Activated CD4-positive, alpha-beta memory T cell treated with anti-CD3 and anti-CD28 coated beads, Interleukin-2, amount 10 ng/mL, durations not matched to agents 7 days and 5 days (primary cell): ENCODE data around the gene KLK3. TPM values are rescaled to one million over a fixed set of nuclear protein-coding genes. Genes with fewer than 3 reads are reported as not detected.
A peak's percentile ranks its signal among the peaks of the same experiment; 100 is the strongest.

ENCODE experiments used
- CTCF ChIA-PET: fragments of 350-600 bp; sonication (Branson Sonifier 250); formaldehyde crosslinking; loops from one replicate; lab custom pipeline; 2021; ENCODE audit warnings: antibody characterized with exemption, inconsistent platforms; lab: Charles Lee
- POLR2A ChIA-PET: fragments of 350-600 bp; sonication (Branson Sonifier 250); formaldehyde crosslinking; loops from one replicate; lab custom pipeline; 2021; ENCODE audit warnings: antibody characterized with exemption; lab: Charles Lee
- DNase-seq: peaks from one replicate; pipeline ENCODE4 v3.0.0-alpha.2; 2020
- H3K27ac Mint-ChIP-seq: one replicate; pipeline ENCODE4 v1.8.0; 2021; ENCODE audit warnings: mild to moderate bottlenecking, mixed read lengths
- H3K27me3 Mint-ChIP-seq: one replicate; pipeline ENCODE4 v1.8.0; 2021; ENCODE audit warnings: mixed read lengths
- H3K36me3 Mint-ChIP-seq: one replicate; pipeline ENCODE4 v1.8.0; 2021; ENCODE audit warnings: low read depth, mixed read lengths
- H3K4me1 Mint-ChIP-seq: one replicate; pipeline ENCODE4 v1.8.0; 2021; ENCODE audit warnings: mixed read lengths
- H3K4me3 Mint-ChIP-seq: one replicate; pipeline ENCODE4 v1.8.0; 2021; ENCODE audit warnings: mild to moderate bottlenecking, mixed read lengths
- H3K9me3 Mint-ChIP-seq: one replicate; pipeline ENCODE4 v1.8.0; 2021; ENCODE audit warnings: mixed read lengths
- total RNA-seq, 2 experiments: library from RNA; stranded (reverse); gene quantifications; one replicate each; pipeline ENCODE4 v1.2.3, GENCODE V29; 2021

The KLK3 gene
- total RNA-seq, 2 experiments from 2014 or later = not detected

DNA sequence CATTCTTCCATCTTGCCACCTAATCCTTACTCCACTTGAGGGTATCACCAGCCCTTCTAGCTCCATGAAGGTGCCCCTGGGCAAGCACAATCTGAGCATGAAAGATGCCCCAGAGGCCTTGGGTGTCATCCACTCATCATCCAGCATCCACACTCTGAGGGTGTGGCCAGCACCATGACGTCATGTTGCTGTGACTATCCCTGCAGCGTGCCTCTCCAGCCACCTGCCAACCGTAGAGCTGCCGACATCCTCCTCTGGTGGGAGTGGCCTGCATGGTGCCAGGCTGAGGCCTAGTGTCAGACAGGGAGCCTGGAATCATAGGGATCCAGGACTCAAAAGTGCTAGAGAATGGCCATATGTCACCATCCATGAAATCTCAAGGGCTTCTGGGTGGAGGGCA is 3.1 kb upstream of the KLK3 start:
- POLR2A ChIA-PET = no interaction called here
- no peaks in the 10 kb centered on the region for H3K4me1 Mint-ChIP-seq
- no peak overlapping the region for H3K27ac Mint-ChIP-seq
- no peak overlapping the region for H3K4me3 Mint-ChIP-seq
- H3K27me3 Mint-ChIP-seq = peaks cover 14% of the 10 kb centered on the region
- no peak for DNase-seq
- H3K9me3 Mint-ChIP-seq = no peaks in the 10 kb centered on the region
- H3K36me3 Mint-ChIP-seq = no peaks in the 10 kb centered on the region
- CTCF ChIA-PET = no interaction called here

DNA sequence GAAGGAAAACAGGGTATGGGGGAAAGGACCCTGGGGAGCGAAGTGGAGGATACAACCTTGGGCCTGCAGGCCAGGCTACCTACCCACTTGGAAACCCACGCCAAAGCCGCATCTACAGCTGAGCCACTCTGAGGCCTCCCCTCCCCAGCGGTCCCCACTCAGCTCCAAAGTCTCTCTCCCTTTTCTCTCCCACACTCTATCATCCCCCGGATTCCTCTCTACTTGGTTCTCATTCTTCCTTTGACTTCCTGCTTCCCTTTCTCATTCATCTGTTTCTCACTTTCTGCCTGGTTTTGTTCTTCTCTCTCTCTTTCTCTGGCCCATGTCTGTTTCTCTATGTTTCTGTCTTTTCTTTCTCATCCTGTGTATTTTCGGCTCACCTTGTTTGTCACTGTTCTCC is 2.7 kb downstream of the KLK3 start:
- Mint-ChIP-seq H3K4me1 (no peaks in the 10 kb centered on the region), H3K4me3 (no peak overlapping the region), H3K27me3 (peaks cover 14% of the 10 kb centered on the region), H3K36me3 (no peaks in the 10 kb centered on the region), H3K9me3 (peaks cover 12% of the 10 kb centered on the region), H3K27ac (no peak overlapping the region)
- CTCF ChIA-PET = no interaction called here
- POLR2A ChIA-PET = no interaction called here
- no peak for DNase-seq

DNA sequence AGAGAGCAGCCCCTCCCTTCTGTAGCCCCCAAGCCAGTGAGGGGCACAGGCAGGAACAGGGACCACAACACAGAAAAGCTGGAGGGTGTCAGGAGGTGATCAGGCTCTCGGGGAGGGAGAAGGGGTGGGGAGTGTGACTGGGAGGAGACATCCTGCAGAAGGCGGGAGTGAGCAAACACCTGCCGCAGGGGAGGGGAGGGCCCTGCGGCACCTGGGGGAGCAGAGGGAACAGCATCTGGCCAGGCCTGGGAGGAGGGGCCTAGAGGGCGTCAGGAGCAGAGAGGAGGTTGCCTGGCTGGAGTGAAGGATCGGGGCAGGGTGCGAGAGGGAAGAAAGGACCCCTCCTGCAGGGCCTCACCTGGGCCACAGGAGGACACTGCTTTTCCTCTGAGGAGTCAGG is 4.2 kb downstream of the KLK3 start:
- H3K36me3 Mint-ChIP-seq = no peaks in the 10 kb centered on the region
- H3K4me3 Mint-ChIP-seq = no peak overlapping the region
- peaks cover 12% of the 10 kb centered on the region for H3K9me3 Mint-ChIP-seq
- peaks cover 15% of the 10 kb centered on the region for H3K27me3 Mint-ChIP-seq
- no peak for DNase-seq
- CTCF ChIA-PET = no interaction called here
- no peaks in the 10 kb centered on the region for H3K4me1 Mint-ChIP-seq
- H3K27ac Mint-ChIP-seq = no peak overlapping the region
- POLR2A ChIA-PET = no interaction called here

DNA sequence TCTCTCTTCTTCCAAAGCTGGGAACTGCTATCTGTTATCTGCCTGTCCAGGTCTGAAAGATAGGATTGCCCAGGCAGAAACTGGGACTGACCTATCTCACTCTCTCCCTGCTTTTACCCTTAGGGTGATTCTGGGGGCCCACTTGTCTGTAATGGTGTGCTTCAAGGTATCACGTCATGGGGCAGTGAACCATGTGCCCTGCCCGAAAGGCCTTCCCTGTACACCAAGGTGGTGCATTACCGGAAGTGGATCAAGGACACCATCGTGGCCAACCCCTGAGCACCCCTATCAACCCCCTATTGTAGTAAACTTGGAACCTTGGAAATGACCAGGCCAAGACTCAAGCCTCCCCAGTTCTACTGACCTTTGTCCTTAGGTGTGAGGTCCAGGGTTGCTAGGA is 5.1 kb downstream of the KLK3 start:
- Mint-ChIP-seq H3K36me3 (no peaks in the 10 kb centered on the region), H3K4me1 (no peaks in the 10 kb centered on the region), H3K9me3 (peaks cover 12% of the 10 kb centered on the region), H3K27me3 (peaks cover 14% of the 10 kb centered on the region), H3K4me3 (no peak overlapping the region), H3K27ac (no peak overlapping the region)
- POLR2A ChIA-PET = no interaction called here
- CTCF ChIA-PET = no interaction called here
- no peak for DNase-seq

DNA sequence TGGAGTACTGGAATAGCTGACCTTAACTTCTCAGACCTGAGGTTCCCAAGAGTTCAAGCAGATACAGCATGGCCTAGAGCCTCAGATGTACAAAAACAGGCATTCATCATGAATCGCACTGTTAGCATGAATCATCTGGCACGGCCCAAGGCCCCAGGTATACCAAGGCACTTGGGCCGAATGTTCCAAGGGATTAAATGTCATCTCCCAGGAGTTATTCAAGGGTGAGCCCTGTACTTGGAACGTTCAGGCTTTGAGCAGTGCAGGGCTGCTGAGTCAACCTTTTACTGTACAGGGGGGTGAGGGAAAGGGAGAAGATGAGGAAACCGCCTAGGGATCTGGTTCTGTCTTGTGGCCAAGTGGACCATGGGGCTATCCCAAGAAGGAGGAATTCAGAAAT is 6.3 kb downstream of the KLK3 start:
- Mint-ChIP-seq H3K27ac (no peak overlapping the region), H3K27me3 (peaks cover 12% of the 10 kb centered on the region), H3K4me1 (no peaks in the 10 kb centered on the region), H3K9me3 (peaks cover 12% of the 10 kb centered on the region), H3K4me3 (no peak overlapping the region), H3K36me3 (no peaks in the 10 kb centered on the region)
- POLR2A ChIA-PET = no interaction called here
- CTCF ChIA-PET = no interaction called here
- no peak for DNase-seq

DNA sequence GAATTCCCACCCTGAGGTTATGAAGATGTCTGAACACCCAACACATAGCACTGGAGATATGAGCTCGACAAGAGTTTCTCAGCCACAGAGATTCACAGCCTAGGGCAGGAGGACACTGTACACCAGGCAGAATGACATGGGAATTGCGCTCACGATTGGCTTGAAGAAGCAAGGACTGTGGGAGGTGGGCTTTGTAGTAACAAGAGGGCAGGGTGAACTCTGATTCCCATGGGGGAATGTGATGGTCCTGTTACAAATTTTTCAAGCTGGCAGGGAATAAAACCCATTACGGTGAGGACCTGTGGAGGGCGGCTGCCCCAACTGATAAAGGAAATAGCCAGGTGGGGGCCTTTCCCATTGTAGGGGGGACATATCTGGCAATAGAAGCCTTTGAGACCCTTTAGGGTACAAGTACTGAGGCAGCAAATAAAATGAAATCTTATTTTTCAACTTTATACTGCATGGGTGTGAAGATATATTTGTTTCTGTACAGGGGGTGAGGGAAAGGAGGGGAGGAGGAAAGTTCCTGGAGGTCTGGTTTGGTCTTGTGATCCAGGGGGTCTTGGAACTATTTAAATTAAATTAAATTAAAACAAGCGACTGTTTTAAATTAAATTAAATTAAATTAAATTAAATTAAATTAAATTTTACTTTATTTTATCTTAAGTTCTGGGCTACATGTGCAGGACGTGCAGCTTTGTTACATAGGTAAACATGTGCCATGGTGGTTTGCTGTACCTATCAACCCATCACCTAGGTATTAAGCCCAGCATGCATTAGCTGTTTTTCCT is 7.0 kb downstream of the KLK3 start:
- H3K27me3 Mint-ChIP-seq = peaks cover 18% of the 10 kb centered on the region
- CTCF ChIA-PET = no interaction called here
- POLR2A ChIA-PET = no interaction called here
- no peak for DNase-seq
- no peaks in the 10 kb centered on the region for H3K36me3 Mint-ChIP-seq
- H3K27ac Mint-ChIP-seq = no peak overlapping the region
- peaks cover 12% of the 10 kb centered on the region for H3K9me3 Mint-ChIP-seq
- H3K4me1 Mint-ChIP-seq = no peaks in the 10 kb centered on the region
- H3K4me3 Mint-ChIP-seq = no peak overlapping the region

DNA sequence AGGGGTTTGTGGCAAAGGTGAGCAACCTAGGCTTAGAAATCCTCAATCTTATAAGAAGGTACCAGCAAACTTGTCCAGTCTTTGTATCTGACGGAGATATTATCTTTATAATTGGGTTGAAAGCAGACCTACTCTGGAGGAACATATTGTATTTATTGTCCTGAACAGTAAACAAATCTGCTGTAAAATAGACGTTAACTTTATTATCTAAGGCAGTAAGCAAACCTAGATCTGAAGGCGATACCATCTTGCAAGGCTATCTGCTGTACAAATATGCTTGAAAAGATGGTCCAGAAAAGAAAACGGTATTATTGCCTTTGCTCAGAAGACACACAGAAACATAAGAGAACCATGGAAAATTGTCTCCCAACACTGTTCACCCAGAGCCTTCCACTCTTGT is 14.8 kb downstream of the KLK3 start:
- H3K27ac Mint-ChIP-seq = no peak overlapping the region
- no peaks in the 10 kb centered on the region for H3K4me1 Mint-ChIP-seq
- DNase-seq = no peak
- H3K9me3 Mint-ChIP-seq = no peaks in the 10 kb centered on the region
- CTCF ChIA-PET = no interaction called here
- POLR2A ChIA-PET = no interaction called here
- no peaks in the 10 kb centered on the region for H3K36me3 Mint-ChIP-seq
- H3K4me3 Mint-ChIP-seq = no peak overlapping the region
- H3K27me3 Mint-ChIP-seq = peaks cover 30% of the 10 kb centered on the region

DNA sequence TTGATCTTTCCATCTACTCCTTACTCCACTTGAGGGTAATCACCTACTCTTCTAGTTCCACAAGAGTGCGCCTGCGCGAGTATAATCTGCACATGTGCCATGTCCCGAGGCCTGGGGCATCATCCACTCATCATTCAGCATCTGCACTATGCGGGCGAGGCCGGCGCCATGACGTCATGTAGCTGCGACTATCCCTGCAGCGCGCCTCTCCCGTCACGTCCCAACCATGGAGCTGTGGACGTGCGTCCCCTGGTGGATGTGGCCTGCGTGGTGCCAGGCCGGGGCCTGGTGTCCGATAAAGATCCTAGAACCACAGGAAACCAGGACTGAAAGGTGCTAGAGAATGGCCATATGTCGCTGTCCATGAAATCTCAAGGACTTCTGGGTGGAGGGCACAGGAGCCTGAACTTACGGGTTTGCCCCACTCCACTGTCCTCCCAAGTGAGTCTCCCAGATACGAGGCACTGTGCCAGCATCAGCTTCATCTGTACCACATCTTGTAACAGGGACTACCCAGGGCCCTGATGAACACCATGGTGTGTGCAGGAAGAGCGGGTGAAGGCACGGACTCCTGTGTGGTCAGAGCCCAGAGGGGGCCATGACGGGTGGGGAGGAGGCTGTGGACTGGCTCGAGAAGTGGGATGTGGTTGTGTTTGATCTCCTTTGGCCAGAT is 15.8 kb downstream of the KLK3 start:
- H3K4me1 Mint-ChIP-seq = no peaks in the 10 kb centered on the region
- DNase-seq = peak; percentile 26
- ChIA-PET CTCF (no interaction called here), POLR2A (no interaction called here)
- no peak overlapping the region for H3K27ac Mint-ChIP-seq
- no peak overlapping the region for H3K4me3 Mint-ChIP-seq
- H3K36me3 Mint-ChIP-seq = no peaks in the 10 kb centered on the region
- H3K9me3 Mint-ChIP-seq = no peaks in the 10 kb centered on the region
- H3K27me3 Mint-ChIP-seq = peaks cover 26% of the 10 kb centered on the region

DNA sequence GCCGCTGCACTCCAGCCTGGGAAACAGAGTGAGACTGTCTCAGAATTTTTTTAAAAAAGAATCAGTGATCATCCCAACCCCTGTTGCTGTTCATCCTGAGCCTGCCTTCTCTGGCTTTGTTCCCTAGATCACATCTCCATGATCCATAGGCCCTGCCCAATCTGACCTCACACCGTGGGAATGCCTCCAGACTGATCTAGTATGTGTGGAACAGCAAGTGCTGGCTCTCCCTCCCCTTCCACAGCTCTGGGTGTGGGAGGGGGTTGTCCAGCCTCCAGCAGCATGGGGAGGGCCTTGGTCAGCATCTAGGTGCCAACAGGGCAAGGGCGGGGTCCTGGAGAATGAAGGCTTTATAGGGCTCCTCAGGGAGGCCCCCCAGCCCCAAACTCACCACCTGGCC is 18.3 kb downstream of the KLK3 start, which contains the start of gene KLK2:
Gene KLK2 (plus strand): TSS at position 384 of the 400 bp plus-strand sequence. CDS start 35 bp downstream, outside the sequence.
- DNase-seq = no peak
- POLR2A ChIA-PET = no interaction called here
- CTCF ChIA-PET = no interaction called here
- Mint-ChIP-seq H3K27me3 (peaks cover 19% of the 10 kb centered on the region), H3K36me3 (no peaks in the 10 kb centered on the region), H3K9me3 (no peaks in the 10 kb centered on the region), H3K4me3 (no peak within 1 kb of the TSS), H3K4me1 (no peaks in the 10 kb centered on the region), H3K27ac (no peak within 1 kb of the TSS)

DNA sequence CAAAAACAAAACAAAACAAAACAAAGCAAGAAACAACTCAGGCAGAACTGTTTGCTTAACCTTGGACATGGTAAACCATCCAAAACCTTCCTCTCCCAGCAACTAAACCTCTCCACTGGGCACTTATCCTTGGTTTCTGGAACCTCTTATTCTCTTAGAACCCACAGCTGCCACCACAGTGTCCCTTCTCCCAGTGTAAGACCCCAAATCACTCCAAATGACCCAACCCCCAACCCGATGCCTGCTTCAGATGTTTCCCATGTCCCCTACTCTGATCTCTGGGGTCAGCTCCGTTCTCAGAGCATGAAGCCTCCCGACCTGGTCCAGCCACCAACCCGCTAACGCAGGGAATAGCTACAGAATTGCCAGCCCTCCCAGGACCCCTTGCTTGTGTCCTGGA is 19.5 kb downstream of the KLK3 start:
- Mint-ChIP-seq H3K4me3 (no peak overlapping the region), H3K9me3 (no peaks in the 10 kb centered on the region), H3K36me3 (no peaks in the 10 kb centered on the region), H3K4me1 (no peaks in the 10 kb centered on the region), H3K27me3 (peaks cover 18% of the 10 kb centered on the region), H3K27ac (no peak overlapping the region)
- no peak for DNase-seq
- POLR2A ChIA-PET = no interaction called here
- CTCF ChIA-PET = no interaction called here

DNA sequence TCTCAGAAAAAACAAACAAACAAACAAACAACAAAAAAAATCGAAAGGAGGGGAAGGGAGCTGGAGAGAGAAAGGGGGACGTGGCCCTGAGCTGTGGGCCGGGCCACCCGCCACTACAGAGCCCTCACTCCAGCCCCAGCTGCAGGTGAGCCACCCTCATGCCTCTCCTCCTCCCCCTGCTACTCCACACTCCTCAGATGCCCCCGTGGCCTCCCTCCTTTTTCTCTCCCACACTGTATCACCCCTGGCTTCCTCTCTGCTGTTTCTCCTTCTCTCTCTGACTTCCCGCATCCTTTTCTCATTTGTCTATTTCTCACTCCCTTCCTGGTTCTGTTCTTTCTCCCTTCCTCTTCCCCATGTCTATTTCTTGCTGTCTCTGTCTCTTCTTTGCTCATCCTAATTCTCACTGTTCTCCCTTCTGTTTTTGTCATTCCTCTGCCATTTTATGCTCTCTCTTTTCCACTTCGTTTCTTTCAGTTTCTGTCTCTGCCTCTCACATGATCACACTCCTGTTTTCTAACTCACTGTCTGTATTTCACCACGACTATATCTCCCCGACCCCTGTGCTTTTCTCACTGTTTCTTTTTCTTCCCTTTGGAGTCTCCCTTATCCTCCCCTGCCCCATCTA is 21.2 kb downstream of the KLK3 start:
- H3K27ac Mint-ChIP-seq = no peak overlapping the region
- H3K27me3 Mint-ChIP-seq = peaks cover 26% of the 10 kb centered on the region
- H3K36me3 Mint-ChIP-seq = no peaks in the 10 kb centered on the region
- no peak for DNase-seq
- POLR2A ChIA-PET = no interaction called here
- H3K4me3 Mint-ChIP-seq = no peak overlapping the region
- no peaks in the 10 kb centered on the region for H3K9me3 Mint-ChIP-seq
- CTCF ChIA-PET = no interaction called here
- H3K4me1 Mint-ChIP-seq = no peaks in the 10 kb centered on the region

DNA sequence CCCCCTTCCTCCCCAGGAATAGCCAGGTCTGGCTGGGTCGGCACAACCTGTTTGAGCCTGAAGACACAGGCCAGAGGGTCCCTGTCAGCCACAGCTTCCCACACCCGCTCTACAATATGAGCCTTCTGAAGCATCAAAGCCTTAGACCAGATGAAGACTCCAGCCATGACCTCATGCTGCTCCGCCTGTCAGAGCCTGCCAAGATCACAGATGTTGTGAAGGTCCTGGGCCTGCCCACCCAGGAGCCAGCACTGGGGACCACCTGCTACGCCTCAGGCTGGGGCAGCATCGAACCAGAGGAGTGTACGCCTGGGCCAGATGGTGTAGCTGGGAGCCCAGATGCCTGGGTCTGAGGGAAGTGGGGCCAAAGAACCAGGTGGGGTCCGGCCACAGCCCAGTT is 21.7 kb downstream of the KLK3 start:
- Mint-ChIP-seq H3K36me3 (no peaks in the 10 kb centered on the region), H3K4me1 (no peaks in the 10 kb centered on the region), H3K9me3 (no peaks in the 10 kb centered on the region), H3K27me3 (peaks cover 20% of the 10 kb centered on the region), H3K27ac (no peak overlapping the region), H3K4me3 (no peak overlapping the region)
- no peak for DNase-seq
- ChIA-PET CTCF (no interaction called here), POLR2A (no interaction called here)

DNA sequence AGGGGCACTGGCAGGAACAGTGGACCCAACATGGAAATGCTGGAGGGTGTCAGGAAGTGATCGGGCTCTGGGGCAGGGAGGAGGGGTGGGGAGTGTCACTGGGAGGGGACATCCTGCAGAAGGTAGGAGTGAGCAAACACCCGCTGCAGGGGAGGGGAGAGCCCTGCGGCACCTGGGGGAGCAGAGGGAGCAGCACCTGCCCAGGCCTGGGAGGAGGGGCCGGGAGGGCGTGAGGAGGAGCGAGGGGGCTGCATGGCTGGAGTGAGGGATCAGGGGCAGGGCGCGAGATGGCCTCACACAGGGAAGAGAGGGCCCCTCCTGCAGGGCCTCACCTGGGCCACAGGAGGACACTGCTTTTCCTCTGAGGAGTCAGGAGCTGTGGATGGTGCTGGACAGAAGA is 22.6 kb downstream of the KLK3 start:
- Mint-ChIP-seq H3K27me3 (peaks cover 18% of the 10 kb centered on the region), H3K36me3 (no peaks in the 10 kb centered on the region), H3K4me1 (no peaks in the 10 kb centered on the region), H3K4me3 (no peak overlapping the region), H3K9me3 (no peaks in the 10 kb centered on the region), H3K27ac (no peak overlapping the region)
- POLR2A ChIA-PET = no interaction called here
- CTCF ChIA-PET = no interaction called here
- DNase-seq = no peak
